Head of caudate nucleus (tissue), 42 donors: ENCODE measurements around the gene FGGY.
A peak's percentile ranks its signal among the peaks of the same experiment; 100 is the strongest.
"Not testable (repeated sequence)": the region's sequence is repeated elsewhere in the genome, so short reads cannot be mapped to it uniquely, and the experiment has no call there.

Experiments used
- DNase-seq, 42 donors: peaks; one replicate each; pipeline versions ENCODE4 v3.0.0 to v3.0.0-alpha.2; 2020 to 2021; ENCODE audit warnings: mixed read lengths in 7 of 42
- intact Hi-C: fragments of 100-400 bp; cut with DNase I; formaldehyde crosslinking; loops from one replicate; pipeline ENCODE4 v1.15.0; 2022

The FGGY gene

GRCh38 chr1:59487335-59488031, 190.6 kb downstream of the FGGY start:
- DNase-seq = no peak
- intact Hi-C loops = no loop called here

GRCh38 chr1:59492500-59492899, 195.6 kb downstream of the FGGY start:
- no peak for DNase-seq
- intact Hi-C loops = no loop called here

- no peak for DNase-seq
- intact Hi-C loops = no loop called here
Observed at GRCh38 chr1:59494145-59494833, 197.4 kb downstream of the FGGY start.

- DNase-seq, intact Hi-C loops: not testable (repeated sequence)
Observed at GRCh38 chr1:59496156-59496555, 199.3 kb downstream of the FGGY start.

- intact Hi-C loops = no loop called here
- DNase-seq = no peak
Observed at GRCh38 chr1:59497616-59498015, 200.7 kb downstream of the FGGY start.

GRCh38 chr1:59498640-59499039, 201.7 kb downstream of the FGGY start:
- no peak for DNase-seq

GRCh38 chr1:59499273-59499942, 202.5 kb downstream of the FGGY start:
- intact Hi-C loops = no loop called here

More at GRCh38 chr1:59498640-59499039, 201.7 kb downstream of the FGGY start:
- intact Hi-C loops = no loop called here

GRCh38 chr1:59499943-59500569, 203.2 kb downstream of the FGGY start:
- DNase-seq = no peak
- intact Hi-C loops = no loop called here

More at GRCh38 chr1:59499273-59499942, 202.5 kb downstream of the FGGY start:
- no peak for DNase-seq

GRCh38 chr1:59500950-59501742, 204.3 kb downstream of the FGGY start:
- intact Hi-C loops = no loop called here
- no peak for DNase-seq

- peak in 40 of 42 donors; percentile 13 to 91 (median 63) for DNase-seq
- intact Hi-C loops = no loop called here
Observed at GRCh38 chr1:59502009-59502691, 205.3 kb downstream of the FGGY start.

GRCh38 chr1:59504276-59504675, 207.4 kb downstream of the FGGY start:
- intact Hi-C loops = no loop called here
- no peak for DNase-seq

- DNase-seq = no peak
- intact Hi-C loops = no loop called here
Observed at GRCh38 chr1:59505596-59506028, 208.7 kb downstream of the FGGY start.

- peak in 1 of 42 donors; percentile 14 for DNase-seq
Observed at GRCh38 chr1:59506952-59507351, 210.1 kb downstream of the FGGY start.

GRCh38 chr1:59509341-59509875, 212.5 kb downstream of the FGGY start:
- no peak for DNase-seq
- intact Hi-C loops = no loop called here

More at GRCh38 chr1:59506952-59507351, 210.1 kb downstream of the FGGY start:
- intact Hi-C loops = no loop called here

GRCh38 chr1:59510249-59510648, 213.4 kb downstream of the FGGY start:
- no peak for DNase-seq
- intact Hi-C loops = no loop called here

- intact Hi-C loops = no loop called here
- no peak for DNase-seq
Observed at GRCh38 chr1:59511476-59512465, 214.9 kb downstream of the FGGY start.

- intact Hi-C loops = no loop called here
Observed at GRCh38 chr1:59512702-59513101, 215.8 kb downstream of the FGGY start.

More at GRCh38 chr1:59512702-59513101, 215.8 kb downstream of the FGGY start:
- DNase-seq = no peak
